ENCODE measurements around the gene ZNF287. TPM values are rescaled to one million over a fixed set of nuclear protein-coding genes. Genes with fewer than 3 reads are reported as not detected.

Gene ZNF287
- 1 to 10 TPM in 2 of 4 donors, under 1 TPM in 1, not detected in 1; 0.81 to 2.7 (median 2.2) TPM for polyA plus RNA-seq
- long read RNA-seq, donor 1 = 0 reads
- long read RNA-seq, donor 2 = 0 reads
- long read RNA-seq, donor 3 = 0 reads
- long read RNA-seq, donor 4 = 0 reads
- long read RNA-seq, donor 5 = 0 reads
- long read RNA-seq, donor 6, partial matches to known transcripts = 0 of 2 reads
- long read RNA-seq, donor 6, other reads (novel, unspliced or antisense) = 0 of 2 reads
- long read RNA-seq, donor 7, partial matches to known transcripts = 0 of 2 reads
- long read RNA-seq, donor 7, other reads (novel, unspliced or antisense) = 0 of 2 reads
- long read RNA-seq, donor 8 = 0 reads
- long read RNA-seq, donor 9 = 0 reads
- long read RNA-seq, donor 10, partial matches to known transcripts = 0 of 1 reads
- long read RNA-seq, donor 10, other reads (novel, unspliced or antisense) = 0 of 1 reads

DNA sequence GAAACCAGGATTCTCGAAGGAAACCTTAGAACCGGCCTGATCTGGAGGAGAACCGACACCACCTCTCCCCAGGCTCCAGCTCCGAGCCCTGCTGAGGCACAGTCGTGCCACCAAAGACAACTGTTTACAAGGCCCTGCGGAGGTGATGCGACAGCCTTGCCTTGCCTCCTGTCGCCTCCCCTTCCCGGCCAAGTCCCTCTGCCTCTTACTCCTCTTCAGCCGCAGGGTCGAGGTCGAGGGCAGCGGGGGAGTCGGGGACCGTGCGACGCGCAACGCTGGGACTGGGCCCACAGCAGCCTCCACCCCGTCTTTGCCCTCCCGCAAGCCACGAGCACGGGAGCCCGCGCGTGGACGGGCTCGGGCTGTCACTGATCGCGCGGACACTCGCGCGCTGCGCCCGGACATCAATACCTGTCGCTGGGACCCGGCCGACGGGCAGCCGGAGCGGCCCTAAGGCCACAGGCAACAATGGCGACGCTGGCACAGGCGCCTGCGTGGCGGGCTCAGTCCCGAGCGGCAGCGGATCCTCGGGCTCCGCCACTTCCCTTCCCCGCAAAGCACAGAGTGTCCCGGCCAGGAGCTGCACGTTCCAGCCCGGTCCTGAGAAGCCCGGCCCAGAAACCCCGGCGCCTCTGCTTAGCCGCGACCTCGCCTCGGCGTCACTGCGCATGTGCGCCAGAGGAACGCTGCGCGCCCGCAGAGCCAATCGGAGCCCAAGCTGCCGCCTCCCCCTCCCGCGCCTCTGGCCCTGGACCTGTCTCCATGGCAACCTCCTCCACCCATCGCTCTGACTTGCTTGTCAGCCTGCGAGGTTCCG lies at the start of gene ZNF287:
TSS of gene ZNF287 (minus strand) at position 664 of the 817 bp plus-strand sequence. CDS start 1,473 bp downstream, outside the sequence.
- peaks cover 0 to 3% (median 0%) of the 10 kb centered on the region in 3 donors for H3K27me3 ChIP-seq (ENCODE audit: control insufficient read depth in 3 of 3, insufficient read depth in 3 of 3, low read length in 3 of 3)
- peaks cover 0 to 5% (median 0%) of the 10 kb centered on the region in 3 donors for H3K36me3 ChIP-seq (ENCODE audit: control insufficient read depth in 3 of 3, insufficient read depth in 2 of 3, low read depth in 1 of 3, low read length in 3 of 3)
- FAIRE-seq (no peak), DNase-seq (peak; percentile 91 to 95)
- no peak within 1 kb of the TSS for H3K27ac ChIP-seq (ENCODE audit: low read depth in 1 of 3, low read length in 2 of 3)
- WGBS, 3 donors = 3 to 4% (median 4%) methylated on average over 61 to 77 of the region's 77 CpGs
- H3K9me3 ChIP-seq (ENCODE audit: control insufficient read depth in 2 of 2, insufficient read depth in 1 of 2, low read depth in 1 of 2, low read length in 1 of 2) = no peaks in the 10 kb centered on the region
- H3K4me3 ChIP-seq (ENCODE audit: low read depth in 1 of 3, low read length in 3 of 3) = peak within 1 kb of the TSS; percentile 47 to 82 (median 58)
- H3K4me1 ChIP-seq (ENCODE audit: control insufficient read depth in 3 of 3, insufficient read depth in 2 of 3, low read depth in 1 of 3, low read length in 2 of 3) = no peaks in the 10 kb centered on the region

DNA sequence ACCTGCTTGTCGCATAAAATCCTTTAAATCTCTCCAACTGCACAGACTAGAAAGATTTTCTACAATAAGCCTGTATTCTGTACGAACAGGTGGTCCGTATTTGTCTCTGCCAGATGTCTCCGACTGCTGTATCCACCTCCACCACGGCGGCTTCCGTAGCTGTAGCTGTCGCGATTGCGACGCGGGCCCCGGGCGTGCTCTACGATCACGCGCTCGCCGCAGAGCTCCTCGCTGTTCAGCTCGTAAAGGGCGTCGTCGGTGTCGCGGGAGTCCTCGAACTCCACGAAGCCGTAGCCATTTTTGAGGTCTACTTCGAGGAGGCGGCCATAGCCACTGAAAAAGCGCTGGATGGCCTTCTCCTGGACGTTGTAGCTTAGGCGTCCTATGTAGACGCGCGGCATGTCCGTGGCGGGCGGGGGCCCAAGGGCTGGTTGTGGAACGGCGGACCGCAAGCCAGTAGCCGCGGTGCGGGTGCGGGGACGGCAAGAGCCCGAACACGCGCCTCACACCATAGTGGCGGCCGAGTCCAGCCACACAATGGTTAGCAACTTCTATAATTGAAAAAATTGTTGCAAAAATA lies 48.6 kb upstream of the ZNF287 start:
- FAIRE-seq = no peak
- 94 to 96% (median 96%) methylated on average over 46 to 53 of the region's 53 CpGs for WGBS, 3 donors
- no peaks in the 10 kb centered on the region for H3K4me1 ChIP-seq (ENCODE audit: control insufficient read depth in 3 of 3, insufficient read depth in 2 of 3, low read depth in 1 of 3, low read length in 2 of 3)
- DNase-seq = no peak
- no peaks in the 10 kb centered on the region for H3K27me3 ChIP-seq (ENCODE audit: control insufficient read depth in 3 of 3, insufficient read depth in 3 of 3, low read length in 3 of 3)
- H3K9me3 ChIP-seq (ENCODE audit: control insufficient read depth in 2 of 2, insufficient read depth in 1 of 2, low read depth in 1 of 2, low read length in 1 of 2) = peaks cover 5 to 31% of the 10 kb centered on the region in 2 donors
- H3K27ac ChIP-seq (ENCODE audit: low read depth in 1 of 3, low read length in 2 of 3) = no peak overlapping the region
- no peak overlapping the region for H3K4me3 ChIP-seq (ENCODE audit: low read depth in 1 of 3, low read length in 3 of 3)
- H3K36me3 ChIP-seq (ENCODE audit: control insufficient read depth in 3 of 3, insufficient read depth in 2 of 3, low read depth in 1 of 3, low read length in 3 of 3) = peaks cover 0 to 1% (median 0%) of the 10 kb centered on the region in 3 donors

DNA sequence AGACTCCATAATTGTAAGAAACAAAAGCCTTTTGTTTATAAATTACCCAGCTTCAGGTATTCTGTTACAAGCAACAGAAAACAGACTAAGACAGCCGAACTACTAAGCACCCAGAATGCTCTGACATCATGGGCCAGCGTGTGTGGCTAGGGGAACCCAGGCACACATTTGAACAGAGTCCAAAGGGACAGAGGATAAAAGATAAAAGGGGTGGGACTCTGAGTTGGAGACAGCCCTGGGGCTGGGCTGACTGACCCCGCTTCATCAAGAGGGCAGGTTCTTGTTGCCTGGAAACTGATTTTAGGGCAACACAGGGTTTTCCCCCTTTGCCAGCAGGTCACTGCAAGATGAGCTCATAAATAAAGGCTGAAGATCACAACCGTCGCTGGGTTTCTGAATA lies 30.5 kb upstream of the ZNF287 start:
- H3K36me3 ChIP-seq (ENCODE audit: control insufficient read depth in 3 of 3, insufficient read depth in 2 of 3, low read depth in 1 of 3, low read length in 3 of 3) = no peaks in the 10 kb centered on the region
- peak; percentile 72 to 87 for DNase-seq
- FAIRE-seq = no peak
- H3K4me1 ChIP-seq (ENCODE audit: control insufficient read depth in 3 of 3, insufficient read depth in 2 of 3, low read depth in 1 of 3, low read length in 2 of 3) = peaks cover 0 to 14% (median 0%) of the 10 kb centered on the region in 3 donors
- no peak overlapping the region for H3K4me3 ChIP-seq (ENCODE audit: low read depth in 1 of 3, low read length in 3 of 3)
- H3K9me3 ChIP-seq (ENCODE audit: control insufficient read depth in 2 of 2, insufficient read depth in 1 of 2, low read depth in 1 of 2, low read length in 1 of 2) = peaks cover 0 to 3% of the 10 kb centered on the region in 2 donors
- WGBS, 3 donors = 12 to 54% (median 37%) methylated on average over 5 of the region's 5 CpGs
- H3K27ac ChIP-seq (ENCODE audit: low read depth in 1 of 3, low read length in 2 of 3) = peak overlapping the region in 1 of 3 donors; percentile 60
- H3K27me3 ChIP-seq (ENCODE audit: control insufficient read depth in 3 of 3, insufficient read depth in 3 of 3, low read length in 3 of 3) = no peaks in the 10 kb centered on the region

DNA sequence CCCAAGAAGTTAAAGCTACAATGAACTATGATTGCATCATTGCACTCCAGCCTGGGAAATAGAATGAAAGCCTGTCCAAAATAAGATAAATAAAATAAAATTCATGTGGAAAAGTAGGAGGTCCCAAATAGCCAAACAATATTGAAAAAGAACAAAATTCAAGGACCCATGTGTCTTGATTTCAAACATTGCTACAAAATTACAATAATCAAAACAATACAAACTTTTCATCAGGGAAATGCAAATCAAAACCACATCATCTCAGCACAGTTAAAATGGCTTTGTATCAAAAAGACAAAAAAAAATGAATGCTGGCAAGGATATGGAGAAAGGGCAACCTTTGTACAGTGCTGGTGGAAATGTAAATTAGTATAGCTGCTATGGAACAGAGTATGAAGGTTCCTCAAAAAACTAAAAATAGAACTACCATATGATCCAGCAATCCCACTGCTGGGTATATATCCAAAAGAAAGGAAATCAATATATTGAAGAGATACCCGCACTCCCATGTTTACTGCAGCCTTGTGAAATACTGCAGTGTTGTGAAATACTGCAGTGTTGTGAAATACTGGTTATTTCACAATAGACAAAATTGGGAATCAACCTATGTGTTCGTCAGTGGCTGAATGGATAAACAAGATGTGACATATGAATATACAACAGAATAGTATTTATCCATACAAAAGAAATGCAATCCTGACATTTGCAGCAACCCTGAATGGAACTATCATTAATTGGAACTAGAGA lies 24.5 kb upstream of the ZNF287 start:
- FAIRE-seq (no peak), DNase-seq (peak in 1 of 2 donors; percentile 59)
- no peak overlapping the region for H3K4me3 ChIP-seq (ENCODE audit: low read depth in 1 of 3, low read length in 3 of 3)
- H3K27ac ChIP-seq (ENCODE audit: low read depth in 1 of 3, low read length in 2 of 3) = no peak overlapping the region
- 30 to 41% (median 36%) methylated on average over 2 of the region's 2 CpGs for WGBS, 3 donors
- H3K36me3 ChIP-seq (ENCODE audit: control insufficient read depth in 3 of 3, insufficient read depth in 2 of 3, low read depth in 1 of 3, low read length in 3 of 3) = no peaks in the 10 kb centered on the region
- peaks cover 0 to 3% of the 10 kb centered on the region in 2 donors for H3K9me3 ChIP-seq (ENCODE audit: control insufficient read depth in 2 of 2, insufficient read depth in 1 of 2, low read depth in 1 of 2, low read length in 1 of 2)
- no peaks in the 10 kb centered on the region for H3K4me1 ChIP-seq (ENCODE audit: control insufficient read depth in 3 of 3, insufficient read depth in 2 of 3, low read depth in 1 of 3, low read length in 2 of 3)
- H3K27me3 ChIP-seq (ENCODE audit: control insufficient read depth in 3 of 3, insufficient read depth in 3 of 3, low read length in 3 of 3) = peaks cover 0 to 4% (median 1%) of the 10 kb centered on the region in 3 donors

DNA sequence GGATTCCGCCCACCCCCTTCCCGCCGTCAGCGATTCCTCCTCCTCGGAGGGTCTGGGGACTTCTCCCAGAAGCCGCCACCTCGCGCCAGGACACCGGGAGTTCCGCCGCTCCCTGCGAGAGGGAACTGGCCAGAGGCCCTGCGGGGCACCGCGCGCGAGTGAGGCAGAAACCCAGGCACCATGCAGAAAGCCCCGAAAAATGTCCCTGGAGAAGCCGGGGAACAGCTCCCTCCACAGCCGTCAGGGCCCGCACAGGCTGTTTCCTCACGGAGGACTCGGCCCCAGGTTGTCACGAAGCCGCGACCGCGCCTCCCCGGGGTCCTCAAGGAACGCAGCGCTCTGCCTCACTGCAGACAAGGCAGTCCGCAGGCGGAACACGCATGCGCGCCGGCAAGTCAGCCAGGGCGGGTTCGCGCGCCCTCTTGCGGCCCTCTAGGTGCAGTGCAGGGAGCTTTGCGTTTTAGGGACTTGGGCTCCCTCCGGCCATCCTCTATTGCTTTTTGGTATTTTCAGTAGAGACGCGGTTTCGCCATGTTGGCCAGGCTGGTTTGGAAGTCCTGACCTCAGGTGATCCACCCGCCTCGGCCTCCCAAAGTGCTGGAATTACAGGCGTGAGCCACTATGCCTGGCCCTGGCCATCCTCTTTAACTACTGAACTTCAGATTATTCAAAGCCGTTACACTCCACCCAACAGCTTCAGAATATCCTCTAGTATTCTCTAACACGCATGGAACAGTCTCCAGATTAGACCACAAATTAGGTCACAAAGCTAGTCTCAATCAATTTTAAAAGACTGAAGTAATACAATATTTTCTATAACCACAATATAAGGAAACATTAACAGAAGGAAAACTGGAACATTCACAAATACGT lies 20.3 kb upstream of the ZNF287 start:
- Histone ChIP-seq H3K9me3 (ENCODE audit: control insufficient read depth in 2 of 2, insufficient read depth in 1 of 2, low read depth in 1 of 2, low read length in 1 of 2) (no peaks in the 10 kb centered on the region), H3K4me1 (ENCODE audit: control insufficient read depth in 3 of 3, insufficient read depth in 2 of 3, low read depth in 1 of 3, low read length in 2 of 3) (peaks cover 0 to 3% (median 0%) of the 10 kb centered on the region in 3 donors), H3K4me3 (ENCODE audit: low read depth in 1 of 3, low read length in 3 of 3) (peak overlapping the region; percentile 25 to 57 (median 48)), H3K27ac (ENCODE audit: low read depth in 1 of 3, low read length in 2 of 3) (peak overlapping the region in 1 of 3 donors; percentile 29), H3K27me3 (ENCODE audit: control insufficient read depth in 3 of 3, insufficient read depth in 3 of 3, low read length in 3 of 3) (peaks cover 0 to 22% (median 3%) of the 10 kb centered on the region in 3 donors), H3K36me3 (ENCODE audit: control insufficient read depth in 3 of 3, insufficient read depth in 2 of 3, low read depth in 1 of 3, low read length in 3 of 3) (no peaks in the 10 kb centered on the region)
- WGBS, 3 donors = 3 to 5% (median 5%) methylated on average over 45 to 53 of the region's 53 CpGs
- no peak for FAIRE-seq
- peak; percentile 87 to 93 for DNase-seq

DNA sequence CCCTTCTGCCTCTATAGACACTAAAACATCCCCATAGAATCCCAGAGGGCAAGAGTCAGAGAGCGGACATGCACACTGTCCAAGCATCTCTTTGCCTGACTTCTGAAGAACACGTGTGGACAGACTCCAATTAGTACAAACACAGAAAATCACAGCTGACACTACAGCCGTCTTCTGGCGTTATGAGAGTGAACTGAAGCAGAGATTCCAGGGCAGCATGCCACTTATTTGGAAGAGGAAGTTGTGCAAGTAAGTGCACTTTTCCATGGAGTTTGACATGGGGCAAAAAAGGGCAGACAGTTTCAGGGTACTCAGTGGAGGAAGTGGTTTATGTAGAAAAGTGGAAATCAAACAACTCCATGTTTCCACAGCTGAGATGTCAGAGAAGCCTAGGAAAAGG lies 16.8 kb upstream of the ZNF287 start:
- WGBS, 3 donors = 46 to 50% (median 49%) methylated on average over 4 of the region's 4 CpGs
- Histone ChIP-seq H3K4me3 (ENCODE audit: low read depth in 1 of 3, low read length in 3 of 3) (no peak overlapping the region), H3K9me3 (ENCODE audit: control insufficient read depth in 2 of 2, insufficient read depth in 1 of 2, low read depth in 1 of 2, low read length in 1 of 2) (no peaks in the 10 kb centered on the region), H3K27ac (ENCODE audit: low read depth in 1 of 3, low read length in 2 of 3) (no peak overlapping the region), H3K4me1 (ENCODE audit: control insufficient read depth in 3 of 3, insufficient read depth in 2 of 3, low read depth in 1 of 3, low read length in 2 of 3) (peaks cover 0 to 3% (median 0%) of the 10 kb centered on the region in 3 donors), H3K36me3 (ENCODE audit: control insufficient read depth in 3 of 3, insufficient read depth in 2 of 3, low read depth in 1 of 3, low read length in 3 of 3) (no peaks in the 10 kb centered on the region), H3K27me3 (ENCODE audit: control insufficient read depth in 3 of 3, insufficient read depth in 3 of 3, low read length in 3 of 3) (peaks cover 0 to 26% (median 3%) of the 10 kb centered on the region in 3 donors)
- DNase-seq = no peak
- FAIRE-seq = no peak

DNA sequence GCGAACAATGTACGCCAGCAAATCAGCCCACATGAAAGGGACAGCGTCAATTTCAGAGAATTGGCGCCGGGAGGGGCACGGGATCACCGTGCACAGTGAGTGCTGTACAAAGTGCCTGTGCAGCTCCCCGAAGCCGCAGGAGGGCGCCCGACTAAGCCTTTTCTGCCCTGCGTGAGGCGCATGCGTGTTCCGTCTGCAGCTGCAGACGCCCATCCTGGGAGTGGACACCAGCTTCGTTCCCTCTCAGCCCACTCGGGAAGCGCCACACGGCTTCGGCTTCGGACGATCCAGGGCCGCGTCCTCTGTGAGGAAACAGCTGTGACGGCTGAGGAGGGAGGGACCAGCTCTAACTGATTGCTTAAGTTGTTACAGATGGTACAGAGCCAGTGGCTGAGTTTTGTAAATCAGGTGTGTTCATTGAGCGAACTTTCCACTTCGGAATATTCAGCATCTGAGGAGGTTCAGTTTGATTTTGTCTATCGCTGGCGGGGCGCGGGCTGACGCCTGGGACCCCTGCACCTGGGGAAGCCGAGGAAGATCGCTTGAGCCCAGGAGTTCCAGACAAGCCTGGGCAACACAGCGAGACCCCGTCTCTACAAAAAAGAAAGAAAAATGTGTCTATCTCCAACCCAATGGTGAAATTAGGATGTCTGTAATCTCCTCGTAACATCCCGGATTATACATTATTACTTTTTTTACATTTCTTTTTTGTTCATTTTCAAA lies 15.4 kb upstream of the ZNF287 start:
- Histone ChIP-seq H3K27me3 (ENCODE audit: control insufficient read depth in 3 of 3, insufficient read depth in 3 of 3, low read length in 3 of 3) (peaks cover 0 to 26% (median 3%) of the 10 kb centered on the region in 3 donors), H3K9me3 (ENCODE audit: control insufficient read depth in 2 of 2, insufficient read depth in 1 of 2, low read depth in 1 of 2, low read length in 1 of 2) (no peaks in the 10 kb centered on the region), H3K4me3 (ENCODE audit: low read depth in 1 of 3, low read length in 3 of 3) (peak overlapping the region in 2 of 3 donors; percentile 31 to 44), H3K36me3 (ENCODE audit: control insufficient read depth in 3 of 3, insufficient read depth in 2 of 3, low read depth in 1 of 3, low read length in 3 of 3) (no peaks in the 10 kb centered on the region), H3K27ac (ENCODE audit: low read depth in 1 of 3, low read length in 2 of 3) (peak overlapping the region in 1 of 3 donors; percentile 1), H3K4me1 (ENCODE audit: control insufficient read depth in 3 of 3, insufficient read depth in 2 of 3, low read depth in 1 of 3, low read length in 2 of 3) (peaks cover 0 to 3% (median 0%) of the 10 kb centered on the region in 3 donors)
- DNase-seq (peak; percentile 87 to 95), FAIRE-seq (no peak)
- WGBS, 3 donors = 12 to 16% (median 13%) methylated on average over 39 of the region's 39 CpGs
